ENCODE results near the gene SLC17A4. TPM values are rescaled to one million over a fixed set of nuclear protein-coding genes. Genes with fewer than 3 reads are reported as not detected.

Gene SLC17A4
- total RNA-seq, 1 donor from 2014 or later = not detected

GRCh38 chr6:25715794-25716193 lies 38.7 kb upstream of the SLC17A4 start:
- H3K79me2 ChIP-seq (ENCODE audit: insufficient read depth, low read length) = no peaks in the 10 kb centered on the region
- Mint-ChIP-seq H3K4me3 (ENCODE audit: unreplicated experiment) (no peak overlapping the region), H3K27me3 (ENCODE audit: low read depth, unreplicated experiment) (no peaks in the 10 kb centered on the region), H3K9me3 (ENCODE audit: unreplicated experiment) (no peaks in the 10 kb centered on the region), H3K27ac (ENCODE audit: unreplicated experiment) (no peak overlapping the region), H3K36me3 (ENCODE audit: low read depth, unreplicated experiment) (no peaks in the 10 kb centered on the region), H3K4me1 (ENCODE audit: low read depth, unreplicated experiment) (peaks cover 10% of the 10 kb centered on the region)
- DNase-seq (ENCODE audit: low read depth) (no peak), FAIRE-seq (no peak)
- H3K4me2 ChIP-seq (ENCODE audit: low read length) = no peak overlapping the region
- no peaks in the 10 kb centered on the region for H4K20me1 ChIP-seq (ENCODE audit: insufficient read depth, low read length)
- no peak overlapping the region for H2AFZ ChIP-seq (ENCODE audit: low read depth, low read length)
- no peaks in the 10 kb centered on the region for H3K27me3 ChIP-seq (ENCODE audit: insufficient read depth, low read length)
- H3K9ac ChIP-seq (ENCODE audit: low read length) = no peak overlapping the region
- H3K4me1 ChIP-seq (ENCODE audit: insufficient read depth, low read length) = no peaks in the 10 kb centered on the region
- no peaks in the 10 kb centered on the region for H3K36me3 ChIP-seq (ENCODE audit: insufficient read depth, low read length)
- no peaks in the 10 kb centered on the region for H3K9me3 ChIP-seq (ENCODE audit: insufficient read depth, low read depth, low read length)
- TF ChIP-seq CTCF (IDR thresholded peaks at IDR 0.05; ENCODE audit: insufficient read depth, low read depth, low read length) = no peak
- no peak for TF ChIP-seq EZH2 (IDR thresholded peaks at IDR 0.05; ENCODE audit: insufficient read depth, low read length)
- no peak overlapping the region for H3K27ac ChIP-seq (ENCODE audit: low read depth, low read length)
- no peak overlapping the region for H3K4me3 ChIP-seq (ENCODE audit: insufficient read depth, low read depth, low read length)

- Histone ChIP-seq H3K9ac (ENCODE audit: low read length) (no peak overlapping the region), H4K20me1 (ENCODE audit: insufficient read depth, low read length) (no peaks in the 10 kb centered on the region), H3K27me3 (ENCODE audit: insufficient read depth, low read length) (no peaks in the 10 kb centered on the region), H2AFZ (ENCODE audit: low read depth, low read length) (no peak overlapping the region), H3K9me3 (ENCODE audit: insufficient read depth, low read depth, low read length) (no peaks in the 10 kb centered on the region), H3K27ac (ENCODE audit: low read depth, low read length) (no peak overlapping the region), H3K36me3 (ENCODE audit: insufficient read depth, low read length) (no peaks in the 10 kb centered on the region), H3K4me1 (ENCODE audit: insufficient read depth, low read length) (no peaks in the 10 kb centered on the region), H3K4me3 (ENCODE audit: insufficient read depth, low read depth, low read length) (no peak overlapping the region), H3K4me2 (ENCODE audit: low read length) (no peak overlapping the region), H3K79me2 (ENCODE audit: insufficient read depth, low read length) (no peaks in the 10 kb centered on the region)
- Mint-ChIP-seq H3K4me3 (ENCODE audit: unreplicated experiment) (no peak overlapping the region), H3K27ac (ENCODE audit: unreplicated experiment) (no peak overlapping the region), H3K9me3 (ENCODE audit: unreplicated experiment) (no peaks in the 10 kb centered on the region), H3K4me1 (ENCODE audit: low read depth, unreplicated experiment) (peaks cover 10% of the 10 kb centered on the region), H3K36me3 (ENCODE audit: low read depth, unreplicated experiment) (no peaks in the 10 kb centered on the region), H3K27me3 (ENCODE audit: low read depth, unreplicated experiment) (no peaks in the 10 kb centered on the region)
- DNase-seq (ENCODE audit: low read depth) (peak; percentile 0), FAIRE-seq (no peak)
- peak; percentile 46 for TF ChIP-seq CTCF (IDR thresholded peaks at IDR 0.05; ENCODE audit: insufficient read depth, low read depth, low read length)
- no peak for TF ChIP-seq EZH2 (IDR thresholded peaks at IDR 0.05; ENCODE audit: insufficient read depth, low read length)
These were observed 36.4 kb upstream of the SLC17A4 start for GRCh38 chr6:25717866-25718740.

Measured in astrocyte (in vitro differentiated cells and primary cell).